Activated B cell treated with CpG ODN at 0.5 μM for 24 hours (primary cell): ENCODE measurements around the gene PDE3B. TPM values are rescaled to one million over a fixed set of nuclear protein-coding genes. Genes with fewer than 3 reads are reported as not detected.
"Not testable (repeated sequence)": the region's sequence is repeated elsewhere in the genome, so short reads cannot be mapped to it uniquely, and the experiment has no call there.

Experiments used
- ATAC-seq: fragments of 200-7000 bp; cut with Tn5 transposase; one replicate; pipeline ENCODE4 v1.10.0; 2021; ENCODE audit warnings: low read depth, mild to moderate bottlenecking, moderate library complexity
- CTCF ChIA-PET: fragments of 350-600 bp; sonication (Branson Sonifier 250); formaldehyde crosslinking; loops from one replicate; lab custom pipeline; 2021; ENCODE audit warnings: antibody characterized with exemption; lab: Charles Lee
- POLR2A ChIA-PET: fragments of 350-600 bp; sonication (Branson Sonifier 250); formaldehyde crosslinking; loops from one replicate; lab custom pipeline; 2021; ENCODE audit warnings: antibody characterized with exemption; lab: Charles Lee
- DNase-seq: peaks from one replicate; pipeline ENCODE4 v3.0.0; 2022
- H3K27ac Mint-ChIP-seq: one replicate; pipeline ENCODE4 v1.8.0; 2020; ENCODE audit warnings: mixed read lengths
- H3K27me3 Mint-ChIP-seq: one replicate; pipeline ENCODE4 v1.8.0; 2021; ENCODE audit warnings: mixed read lengths
- H3K36me3 Mint-ChIP-seq: one replicate; pipeline ENCODE4 v1.8.0; 2021; ENCODE audit warnings: low read depth, mixed read lengths
- H3K4me1 Mint-ChIP-seq: one replicate; pipeline ENCODE4 v1.8.0; 2021; ENCODE audit warnings: mixed read lengths
- H3K4me3 Mint-ChIP-seq: one replicate; pipeline ENCODE4 v1.8.0; 2020; ENCODE audit warnings: mild to moderate bottlenecking, mixed read lengths
- H3K9me3 Mint-ChIP-seq: one replicate; pipeline ENCODE4 v1.8.0; 2020; ENCODE audit warnings: mixed read lengths
- intact Hi-C: fragments of 100-400 bp; cut with micrococcal nuclease; formaldehyde crosslinking; loops from one replicate; pipeline ENCODE4 v1.15.1; 2024
- total RNA-seq: library from RNA; stranded (reverse); gene quantifications from 2 replicates; pipeline ENCODE4 v1.2.3, GENCODE V29; 2022
- TF ChIP-seq, protein P1 (sequence below): fragments of 200-600 bp; IDR thresholded peaks from one replicate; pipeline ENCODE4 v1.8.0; 2022; ENCODE audit warnings: antibody characterized with exemption, mild to moderate bottlenecking

PDE3B gene
- total RNA-seq, 1 donor from 2014 or later = 13.4 TPM

DNA sequence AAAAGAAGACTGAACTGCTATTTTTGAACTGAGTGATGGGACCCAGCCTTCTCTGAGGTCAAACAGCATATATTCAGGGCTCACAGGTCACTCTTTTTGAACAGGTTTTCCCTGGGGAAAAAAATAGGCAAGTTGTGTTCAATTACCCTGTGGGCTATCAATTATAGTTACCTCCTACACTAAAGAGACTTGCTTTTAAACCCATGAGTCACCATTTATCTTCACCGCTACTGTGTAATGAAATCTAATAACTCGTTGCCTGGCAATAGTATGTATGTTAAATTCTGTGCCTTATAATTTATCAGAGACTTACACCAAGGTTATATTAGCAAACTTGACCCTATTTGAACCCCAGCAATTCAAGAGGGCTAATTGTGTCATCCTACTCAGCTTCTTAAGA, 149.9 kb downstream of the PDE3B start:
- no peaks in the 10 kb centered on the region for H3K36me3 Mint-ChIP-seq
- no peak for DNase-seq
- H3K27ac Mint-ChIP-seq = no peak overlapping the region
- peaks cover 5% of the 10 kb centered on the region for H3K27me3 Mint-ChIP-seq
- no peaks in the 10 kb centered on the region for H3K9me3 Mint-ChIP-seq
- H3K4me3 Mint-ChIP-seq = no peak overlapping the region
- intact Hi-C loops = loop anchor here (5.0 to 10.0 kb wide), 2 partner anchors 99 to 311 kb away; partner anchors contain the start of gene CYP2R1
- ATAC-seq = no peak
- H3K4me1 Mint-ChIP-seq = no peaks in the 10 kb centered on the region
- ChIA-PET POLR2A (no interaction called here), CTCF (interaction anchor here (2.8 kb wide), 1 partner anchor 113 kb away, joined by 23 read pairs; no protein-coding TSS in a partner anchor)
- TF ChIP-seq, protein P1, sequence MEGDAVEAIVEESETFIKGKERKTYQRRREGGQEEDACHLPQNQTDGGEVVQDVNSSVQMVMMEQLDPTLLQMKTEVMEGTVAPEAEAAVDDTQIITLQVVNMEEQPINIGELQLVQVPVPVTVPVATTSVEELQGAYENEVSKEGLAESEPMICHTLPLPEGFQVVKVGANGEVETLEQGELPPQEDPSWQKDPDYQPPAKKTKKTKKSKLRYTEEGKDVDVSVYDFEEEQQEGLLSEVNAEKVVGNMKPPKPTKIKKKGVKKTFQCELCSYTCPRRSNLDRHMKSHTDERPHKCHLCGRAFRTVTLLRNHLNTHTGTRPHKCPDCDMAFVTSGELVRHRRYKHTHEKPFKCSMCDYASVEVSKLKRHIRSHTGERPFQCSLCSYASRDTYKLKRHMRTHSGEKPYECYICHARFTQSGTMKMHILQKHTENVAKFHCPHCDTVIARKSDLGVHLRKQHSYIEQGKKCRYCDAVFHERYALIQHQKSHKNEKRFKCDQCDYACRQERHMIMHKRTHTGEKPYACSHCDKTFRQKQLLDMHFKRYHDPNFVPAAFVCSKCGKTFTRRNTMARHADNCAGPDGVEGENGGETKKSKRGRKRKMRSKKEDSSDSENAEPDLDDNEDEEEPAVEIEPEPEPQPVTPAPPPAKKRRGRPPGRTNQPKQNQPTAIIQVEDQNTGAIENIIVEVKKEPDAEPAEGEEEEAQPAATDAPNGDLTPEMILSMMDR = no peak

- peaks cover 17% of the 10 kb centered on the region for H3K27me3 Mint-ChIP-seq
- intact Hi-C loops = loop anchor here (10.0 kb wide), 1 partner anchor 309 kb away; no protein-coding TSS in a partner anchor
- H3K27ac Mint-ChIP-seq, ATAC-seq, H3K9me3 Mint-ChIP-seq, POLR2A ChIA-PET, H3K4me3 Mint-ChIP-seq, DNase-seq, H3K4me1 Mint-ChIP-seq, H3K36me3 Mint-ChIP-seq: not testable (repeated sequence)
- CTCF ChIA-PET = interaction anchor here (1.7 to 2.8 kb wide), 2 partner anchors 111 to 211 kb away, joined by 5 to 23 read pairs; no protein-coding TSS in a partner anchor
Measured at GRCh38 chr11:14796028-14796427, 152.4 kb downstream of the PDE3B start.

GRCh38 chr11:14803846-14804245, 160.2 kb downstream of the PDE3B start:
- no peak for ATAC-seq
- Mint-ChIP-seq H3K27ac (no peak overlapping the region), H3K27me3 (peaks cover 18% of the 10 kb centered on the region), H3K4me1 (no peaks in the 10 kb centered on the region), H3K9me3 (peaks cover 2% of the 10 kb centered on the region), H3K36me3 (peaks cover 4% of the 10 kb centered on the region), H3K4me3 (no peak overlapping the region)
- POLR2A ChIA-PET = no interaction called here
- TF ChIP-seq, protein P1 = no peak
- intact Hi-C loops = no loop called here
- DNase-seq = no peak
- CTCF ChIA-PET = no interaction called here

- Mint-ChIP-seq H3K27ac (no peak overlapping the region), H3K4me3 (no peak overlapping the region), H3K36me3 (peaks cover 4% of the 10 kb centered on the region), H3K4me1 (no peaks in the 10 kb centered on the region), H3K9me3 (peaks cover 2% of the 10 kb centered on the region), H3K27me3 (peaks cover 6% of the 10 kb centered on the region)
- ATAC-seq (no peak), DNase-seq (no peak)
- TF ChIP-seq, protein P1 = no peak
- POLR2A ChIA-PET = no interaction called here
- CTCF ChIA-PET = no interaction called here
- intact Hi-C loops = no loop called here
Measured at GRCh38 chr11:14809466-14809865, 165.9 kb downstream of the PDE3B start.

- H3K27me3 Mint-ChIP-seq = peaks cover 3% of the 10 kb centered on the region
Measured at GRCh38 chr11:14812757-14813156, 169.2 kb downstream of the PDE3B start.

More at GRCh38 chr11:14812757-14813156, 169.2 kb downstream of the PDE3B start:
- Mint-ChIP-seq H3K9me3 (no peaks in the 10 kb centered on the region), H3K4me1 (no peaks in the 10 kb centered on the region), H3K36me3 (no peaks in the 10 kb centered on the region), H3K27ac (no peak overlapping the region), H3K4me3 (no peak overlapping the region)
- POLR2A ChIA-PET = no interaction called here
- CTCF ChIA-PET = no interaction called here
- no peak for DNase-seq
- TF ChIP-seq, protein P1 = no peak
- no peak for ATAC-seq
- intact Hi-C loops = no loop called here
